OCI-LY7 (cell line): Measurements from ENCODE around the gene MEGF6. TPM values are rescaled to one million over a fixed set of nuclear protein-coding genes. Genes with fewer than 3 reads are reported as not detected.

Source experiments
- BruUV-seq: library from RNA; stranded (reverse); fragments of 400-500 nt; replicated peaks from 2 replicates; lab custom pipeline; 2021; lab: Mats Ljungman, UMichigan
- CTCF ChIA-PET: fragments of 300-600 bp; sonication (Branson Sonifier 250); formaldehyde crosslinking; loops from one replicate; lab custom pipeline; 2022; ENCODE audit warnings: antibody characterized with exemption; ENCODE audit not compliant: unreplicated experiment; lab: Charles Lee
- POLR2A ChIA-PET: fragments of 300-600 bp; sonication (Branson Sonifier 250); formaldehyde crosslinking; loops from one replicate; lab custom pipeline; 2022; ENCODE audit warnings: antibody characterized with exemption; lab: Charles Lee
- DNase-seq: peaks from one replicate; pipeline ENCODE4 v3.0.0-alpha.2; 2015; ENCODE audit warnings: low spot score
- H2AFZ ChIP-seq: fragments of 200-600 bp; sonication (generic), shearing (Covaris generic); 2 replicates; pipeline ENCODE4 v1.6.1; 2014; ENCODE audit warnings: mild to moderate bottlenecking, antibody characterized with exemption, low read length, moderate library complexity
- H3K27ac ChIP-seq: fragments of 200-600 bp; sonication (generic); 2 replicates; pipeline ENCODE4 v1.5.1; 2014; ENCODE audit warnings: mixed run types, low read depth, mild to moderate bottlenecking, moderate library complexity, low read length, inconsistent platforms; ENCODE audit not compliant: poor library complexity, severe bottlenecking
- H3K36me3 ChIP-seq: fragments of 200-600 bp; sonication (generic); 2 replicates; pipeline ENCODE4 v1.6.1; 2014; ENCODE audit warnings: mild to moderate bottlenecking, antibody characterized with exemption, low read length, moderate library complexity, mixed read lengths; ENCODE audit not compliant: insufficient read depth
- H3K4me1 ChIP-seq: fragments of 200-600 bp; sonication (generic); 2 replicates; pipeline ENCODE4 v1.5.1; 2014; ENCODE audit warnings: mild to moderate bottlenecking, low read length; ENCODE audit not compliant: insufficient read depth, poor library complexity, severe bottlenecking
- H3K4me2 ChIP-seq: fragments of 200-600 bp; sonication (generic); 2 replicates; pipeline ENCODE4 v1.6.1; 2014; ENCODE audit warnings: mild to moderate bottlenecking, low read length
- H3K4me3 ChIP-seq: fragments of 200-600 bp; sonication (generic); 2 replicates; pipeline ENCODE4 v1.5.1; 2014; ENCODE audit warnings: mild to moderate bottlenecking, low read depth, low read length; ENCODE audit not compliant: poor library complexity, severe bottlenecking
- H3K79me2 ChIP-seq: fragments of 200-600 bp; sonication (generic); 2 replicates; pipeline ENCODE4 v1.6.1; 2016; ENCODE audit warnings: low read depth, mild to moderate bottlenecking, low read length, moderate library complexity, mixed read lengths; ENCODE audit not compliant: insufficient read depth
- H3K9me2 ChIP-seq: fragments of 200-600 bp; sonication (generic); 2 replicates; pipeline ENCODE4 v1.6.1; 2016; ENCODE audit warnings: mild to moderate bottlenecking, low read length, mixed read lengths; ENCODE audit not compliant: insufficient read depth
- H3K9me3 ChIP-seq: fragments of 200-600 bp; sonication (generic); 2 replicates; pipeline ENCODE4 v1.6.1; 2014; ENCODE audit warnings: mild to moderate bottlenecking, mixed run types, low read length, mixed read lengths
- H4K20me1 ChIP-seq: fragments of 200-600 bp; sonication (generic); 2 replicates; pipeline ENCODE4 v1.6.1; 2014; ENCODE audit warnings: mild to moderate bottlenecking, antibody characterized with exemption, low read length, moderate library complexity, mixed read lengths; ENCODE audit not compliant: insufficient read depth
- EZH2phosphoT487 ChIP-seq: fragments of 200-600 bp; sonication (generic); IDR thresholded peaks from 2 replicates; pipeline ENCODE4 v1.6.1; 2018; ENCODE audit warnings: low read depth, borderline replicate concordance, mild to moderate bottlenecking, mixed run types, antibody characterized with exemption, low read length, moderate library complexity, mixed read lengths
- intact Hi-C: fragments of 100-400 bp; cut with micrococcal nuclease; formaldehyde crosslinking; loops from one replicate; pipeline ENCODE4 v1.10.0; 2022; ENCODE audit not compliant: unreplicated experiment
- total RNA-seq, 2 experiments: library from RNA; depleted of rRNA in 1 of 2; stranded (reverse); fragments of >200 nt in 1 of 2; shearing (Covaris generic) in 1 of 2; gene quantifications; 2 replicates each; pipeline ENCODE4 v1.2.3, GENCODE V29; 2014 to 2022
- TF ChIP-seq, protein P1 (sequence below): fragments of 200-600 bp; sonication (generic); conservative IDR thresholded peaks from 2 replicates; pipeline ENCODE4 v1.5.1; 2014; ENCODE audit warnings: mild to moderate bottlenecking, antibody characterized with exemption, low read length, moderate library complexity, mixed read lengths

MEGF6 gene
- total RNA-seq, 2 experiments from 2014 or later, result 0.15 to 0.32 TPM

DNA sequence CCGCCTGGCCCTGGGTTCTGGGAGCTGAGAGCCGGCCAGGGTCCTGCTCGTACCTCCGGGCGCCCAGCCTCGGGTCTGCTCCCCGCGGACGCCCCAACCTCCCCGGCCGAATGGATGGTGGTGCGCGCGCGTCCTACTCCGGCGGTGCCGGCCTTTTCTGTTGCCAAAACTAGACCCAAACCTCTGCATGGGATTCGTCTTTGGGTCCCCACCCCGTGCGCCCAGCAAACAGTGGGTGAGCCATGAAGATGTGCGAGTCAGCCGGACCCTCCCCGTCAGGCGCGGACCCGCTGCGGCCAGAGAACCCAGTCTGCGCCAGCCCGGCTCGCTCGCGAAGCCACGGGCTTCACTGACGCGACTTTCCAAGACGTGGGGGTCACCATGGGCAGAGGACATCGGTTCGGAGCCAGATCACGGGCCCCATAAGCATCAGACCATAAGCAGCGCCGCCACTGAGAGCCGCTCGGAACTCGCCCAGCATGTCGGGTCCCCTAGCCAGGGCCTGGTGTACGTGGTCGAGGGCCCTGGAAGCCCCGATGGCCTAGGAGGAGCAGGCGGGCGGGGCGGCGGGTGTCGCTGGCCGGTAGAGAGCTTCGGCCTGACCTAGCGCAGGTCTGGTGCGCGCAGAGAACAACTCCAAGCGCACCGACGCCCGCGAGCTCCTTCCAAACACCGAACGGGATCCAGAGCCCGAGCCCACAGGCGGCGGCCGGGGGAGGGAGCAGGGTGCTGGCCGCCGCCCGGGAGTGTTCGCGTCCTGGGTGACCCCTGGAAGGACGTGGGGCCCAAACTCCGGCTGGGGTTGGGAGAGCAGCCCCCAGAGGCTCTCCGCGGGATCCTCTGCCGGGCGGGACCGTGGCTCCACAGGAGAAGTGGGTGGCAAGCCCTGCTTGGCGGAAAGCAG is 40.0 kb upstream of the MEGF6 start:
- ChIA-PET POLR2A (no interaction called here), CTCF (no interaction called here)
- TF ChIP-seq EZH2phosphoT487, result no peak
- TF ChIP-seq, protein P1, sequence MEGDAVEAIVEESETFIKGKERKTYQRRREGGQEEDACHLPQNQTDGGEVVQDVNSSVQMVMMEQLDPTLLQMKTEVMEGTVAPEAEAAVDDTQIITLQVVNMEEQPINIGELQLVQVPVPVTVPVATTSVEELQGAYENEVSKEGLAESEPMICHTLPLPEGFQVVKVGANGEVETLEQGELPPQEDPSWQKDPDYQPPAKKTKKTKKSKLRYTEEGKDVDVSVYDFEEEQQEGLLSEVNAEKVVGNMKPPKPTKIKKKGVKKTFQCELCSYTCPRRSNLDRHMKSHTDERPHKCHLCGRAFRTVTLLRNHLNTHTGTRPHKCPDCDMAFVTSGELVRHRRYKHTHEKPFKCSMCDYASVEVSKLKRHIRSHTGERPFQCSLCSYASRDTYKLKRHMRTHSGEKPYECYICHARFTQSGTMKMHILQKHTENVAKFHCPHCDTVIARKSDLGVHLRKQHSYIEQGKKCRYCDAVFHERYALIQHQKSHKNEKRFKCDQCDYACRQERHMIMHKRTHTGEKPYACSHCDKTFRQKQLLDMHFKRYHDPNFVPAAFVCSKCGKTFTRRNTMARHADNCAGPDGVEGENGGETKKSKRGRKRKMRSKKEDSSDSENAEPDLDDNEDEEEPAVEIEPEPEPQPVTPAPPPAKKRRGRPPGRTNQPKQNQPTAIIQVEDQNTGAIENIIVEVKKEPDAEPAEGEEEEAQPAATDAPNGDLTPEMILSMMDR, result no peak
- Histone ChIP-seq H3K9me3 (no peaks in the 10 kb centered on the region), H3K4me1 (peaks cover 21% of the 10 kb centered on the region), H2AFZ (no peak overlapping the region), H3K4me2 (no peak overlapping the region), H3K36me3 (peaks cover 12% of the 10 kb centered on the region; the same call in 1 of the 2 replicates), H3K79me2 (no peaks in the 10 kb centered on the region), H3K9me2 (no peaks in the 10 kb centered on the region), H3K27ac (no peak overlapping the region), H3K4me3 (no peak overlapping the region), H4K20me1 (no peaks in the 10 kb centered on the region)
- no TSS peak for BruUV-seq
- intact Hi-C loops, result no loop called here
- no peak for DNase-seq

DNA sequence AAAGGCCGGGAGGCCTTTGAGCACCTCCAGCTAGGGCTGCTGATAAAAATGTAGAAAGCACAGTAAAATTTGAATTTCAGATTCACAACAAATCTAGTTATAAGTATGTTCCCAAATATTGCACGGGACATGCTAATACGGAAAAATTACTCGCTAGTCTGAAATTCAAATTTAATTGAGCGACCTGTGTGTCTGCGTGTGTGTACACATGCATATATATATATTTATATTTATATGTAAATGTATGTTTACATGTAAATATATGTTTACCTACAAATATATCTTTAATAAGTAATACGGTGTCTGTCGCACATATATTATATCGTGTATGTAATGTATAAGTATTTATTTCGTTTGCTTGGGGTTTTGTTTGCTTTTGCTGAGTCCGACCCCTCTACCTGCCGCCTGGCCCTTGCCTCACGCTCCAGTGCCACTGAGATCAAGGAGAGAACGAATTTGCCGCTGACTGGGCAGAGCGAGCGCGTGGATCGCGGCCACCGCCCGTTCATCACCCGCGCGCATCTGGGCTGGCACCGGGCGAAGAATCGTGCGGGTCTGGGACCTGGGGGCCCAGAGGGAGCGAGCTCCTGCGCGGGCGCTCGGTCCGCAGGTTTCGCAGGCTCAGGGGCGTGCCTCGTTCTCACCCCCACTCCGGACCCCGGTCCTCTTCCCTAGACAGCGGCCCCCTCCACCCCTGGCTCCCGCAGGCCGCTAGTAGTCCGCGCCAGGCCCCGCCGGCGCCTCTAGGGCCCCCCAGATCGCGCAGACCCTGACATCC is 39.1 kb upstream of the MEGF6 start:
- BruUV-seq, result no TSS peak
- H2AFZ ChIP-seq, result no peak overlapping the region; the same call in 1 of the 2 replicates
- intact Hi-C loops, result no loop called here
- no peaks in the 10 kb centered on the region for H3K79me2 ChIP-seq
- H3K36me3 ChIP-seq, result peaks cover 21% of the 10 kb centered on the region; the same call in 1 of the 2 replicates
- H4K20me1 ChIP-seq, result no peaks in the 10 kb centered on the region
- peak overlapping the region; percentile 31; the same call in 1 of the 2 replicates for H3K4me2 ChIP-seq
- no peaks in the 10 kb centered on the region for H3K9me3 ChIP-seq
- H3K9me2 ChIP-seq, result no peaks in the 10 kb centered on the region
- peak overlapping the region; percentile 91 for H3K4me3 ChIP-seq
- ChIA-PET POLR2A (no interaction called here), CTCF (interaction anchor here (0.6 kb wide), 1 partner anchor 318 kb away, joined by 3 read pairs; no protein-coding TSS in a partner anchor)
- H3K4me1 ChIP-seq, result peaks cover 12% of the 10 kb centered on the region
- TF ChIP-seq, protein P1, result no peak
- TF ChIP-seq EZH2phosphoT487, result no peak
- no peak overlapping the region for H3K27ac ChIP-seq
- no peak for DNase-seq
